NCI-H1436 treated with DMSO at 0.1 percent for 48 hours (cell line): Measurements from ENCODE around the gene UBAP1.
"Not testable (repeated sequence)": the region's sequence is repeated elsewhere in the genome, so short reads cannot be mapped to it uniquely, and the experiment has no call there.

ENCODE experiments used
- DNase-seq: peaks from one replicate; lab custom pipeline; 2025; lab: John Stamatoyannopoulos, UW

UBAP1 gene

GRCh38 chr9:34179213-34180136 is 632 bp downstream of the UBAP1 start:
- no peak for DNase-seq

DNA sequence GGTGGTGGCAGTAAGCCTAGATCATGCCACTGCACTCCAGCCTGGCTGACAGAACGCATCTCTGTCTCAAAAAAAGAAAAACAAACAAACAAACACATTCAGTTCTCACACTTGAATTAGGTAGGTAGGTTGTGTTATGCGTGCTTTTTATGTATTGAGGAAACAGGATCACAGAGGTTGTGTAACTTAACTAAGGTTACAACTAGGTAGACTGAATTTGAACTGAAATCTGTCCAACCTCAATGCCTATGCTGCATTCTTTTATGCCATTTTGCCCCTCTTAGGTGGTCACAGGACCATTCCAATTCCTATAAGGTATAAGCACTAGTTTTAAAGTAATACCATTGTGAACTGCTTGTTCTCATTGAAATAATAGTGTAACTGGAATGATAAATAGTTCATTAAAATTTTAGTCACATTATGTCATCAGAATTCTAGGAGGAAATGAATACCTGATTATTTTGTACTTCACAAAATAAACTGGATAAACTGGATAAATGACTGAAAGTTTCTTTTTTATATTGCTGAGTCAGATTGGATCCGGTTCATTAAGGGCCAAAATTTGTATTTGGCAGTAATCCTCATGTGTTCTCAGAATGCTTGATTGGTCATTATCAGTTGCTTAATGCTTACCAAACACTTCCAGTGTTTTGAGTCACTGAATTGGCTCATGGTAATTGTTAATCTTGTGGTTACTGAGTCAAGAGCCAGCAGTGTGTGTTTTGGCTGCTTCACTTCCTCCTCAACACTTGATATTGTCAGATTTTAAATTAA is 7.1 kb downstream of the UBAP1 start:
- DNase-seq = no peak

GRCh38 chr9:34187891-34188240 is 9.0 kb downstream of the UBAP1 start:
- DNase-seq = no peak

- no peak for DNase-seq
Measured at GRCh38 chr9:34190996-34191892, 12.4 kb downstream of the UBAP1 start.

GRCh38 chr9:34195143-34195542 is 16.3 kb downstream of the UBAP1 start:
- DNase-seq = no peak

DNA sequence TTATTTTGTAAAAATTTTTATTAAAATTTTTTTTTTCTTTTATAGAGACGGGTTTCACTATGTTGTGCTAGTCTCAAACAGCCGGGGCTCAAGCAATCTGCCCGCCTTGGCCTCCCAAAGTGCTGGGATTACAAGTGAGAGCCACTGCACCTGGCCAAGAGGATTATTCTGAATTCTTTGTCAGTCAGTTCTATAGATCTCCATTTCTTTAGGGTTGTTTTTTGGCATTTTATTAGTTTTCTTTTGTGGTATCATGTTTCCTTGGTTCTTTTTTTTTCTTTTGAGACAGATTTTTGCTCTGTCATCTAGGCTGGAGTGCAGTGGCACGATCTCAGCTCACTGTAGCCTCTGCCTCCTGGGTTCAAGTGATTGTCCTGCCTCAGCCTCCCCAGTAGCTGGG is 18.4 kb downstream of the UBAP1 start:
- not testable (repeated sequence) for DNase-seq

GRCh38 chr9:34197756-34198711 is 19.2 kb downstream of the UBAP1 start:
- no peak for DNase-seq

GRCh38 chr9:34200092-34200491 is 21.2 kb downstream of the UBAP1 start:
- no peak for DNase-seq

DNA sequence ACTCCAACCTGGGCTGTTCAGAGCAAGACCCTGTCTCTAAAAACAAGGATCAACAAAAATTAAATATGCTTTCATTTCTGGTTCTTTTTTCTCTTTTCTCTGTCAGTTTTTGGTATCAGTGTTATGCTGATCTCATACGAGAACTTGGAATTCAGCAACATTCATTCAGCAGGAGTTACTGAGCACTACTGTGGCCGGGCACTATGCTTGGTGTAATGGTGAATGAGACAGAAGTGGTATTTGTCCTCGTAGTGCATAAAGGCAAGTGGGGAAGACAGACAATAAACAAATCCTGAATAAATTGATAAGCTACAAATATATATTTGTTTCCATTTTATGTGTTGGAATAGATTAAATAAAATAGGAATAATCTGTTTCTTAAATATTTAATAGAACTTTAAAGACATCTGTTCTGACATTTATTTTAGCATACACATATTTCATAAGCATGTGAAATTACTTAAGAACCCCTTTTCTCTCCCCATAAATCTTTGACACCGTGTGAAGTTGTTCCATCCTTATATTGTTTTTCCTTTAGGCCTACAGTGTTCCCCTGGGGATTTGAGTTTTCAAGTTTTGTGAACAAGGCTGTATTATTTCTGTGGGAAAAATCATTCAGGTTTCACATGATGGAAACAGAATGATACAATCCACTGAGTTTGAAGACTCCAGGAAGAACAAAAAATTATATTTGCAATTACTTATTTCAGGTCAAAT is 24.6 kb downstream of the UBAP1 start:
- no peak for DNase-seq

GRCh38 chr9:34203992-34204635 is 25.3 kb downstream of the UBAP1 start:
- no peak for DNase-seq

- DNase-seq = no peak
Measured at GRCh38 chr9:34205102-34205501, 26.3 kb downstream of the UBAP1 start.

DNA sequence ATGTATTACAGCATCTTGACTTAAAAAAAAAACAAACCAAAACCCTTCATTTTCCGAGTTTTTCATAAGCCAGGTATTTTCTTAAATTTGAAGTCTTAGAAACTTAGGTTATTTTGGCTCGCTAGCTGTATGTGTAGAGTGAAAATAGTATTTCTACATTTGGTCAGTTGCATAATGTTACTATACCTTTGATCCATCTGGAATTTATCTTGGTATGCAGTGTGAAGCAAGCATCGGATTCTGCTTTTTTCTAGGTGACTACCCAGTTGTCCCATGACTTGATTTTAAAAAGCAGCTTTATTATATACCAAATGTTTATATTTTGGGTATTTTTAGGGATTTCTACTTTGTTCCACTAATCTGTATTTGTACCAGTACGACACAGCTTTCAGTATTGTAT is 27.7 kb downstream of the UBAP1 start:
- DNase-seq = no peak

DNA sequence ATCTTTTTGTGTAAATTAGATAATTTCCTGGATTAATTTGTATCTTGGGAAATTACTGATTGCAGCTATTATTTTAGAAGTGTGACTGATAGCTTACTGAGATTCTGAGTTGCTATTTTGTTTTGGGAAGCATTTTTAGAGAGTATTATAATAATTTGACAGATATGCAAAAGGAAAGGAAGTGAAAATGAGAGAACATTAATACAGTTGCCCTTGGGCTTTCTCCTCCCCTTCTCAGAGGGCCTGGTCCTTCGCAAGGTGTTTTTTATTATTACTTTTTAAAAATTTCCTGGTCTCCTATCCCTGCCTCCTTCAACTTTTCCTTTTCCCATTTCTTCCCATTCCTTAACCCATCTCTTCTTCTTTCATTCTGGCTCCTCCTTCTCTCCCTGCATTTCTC is 32.6 kb downstream of the UBAP1 start:
- no peak for DNase-seq

DNA sequence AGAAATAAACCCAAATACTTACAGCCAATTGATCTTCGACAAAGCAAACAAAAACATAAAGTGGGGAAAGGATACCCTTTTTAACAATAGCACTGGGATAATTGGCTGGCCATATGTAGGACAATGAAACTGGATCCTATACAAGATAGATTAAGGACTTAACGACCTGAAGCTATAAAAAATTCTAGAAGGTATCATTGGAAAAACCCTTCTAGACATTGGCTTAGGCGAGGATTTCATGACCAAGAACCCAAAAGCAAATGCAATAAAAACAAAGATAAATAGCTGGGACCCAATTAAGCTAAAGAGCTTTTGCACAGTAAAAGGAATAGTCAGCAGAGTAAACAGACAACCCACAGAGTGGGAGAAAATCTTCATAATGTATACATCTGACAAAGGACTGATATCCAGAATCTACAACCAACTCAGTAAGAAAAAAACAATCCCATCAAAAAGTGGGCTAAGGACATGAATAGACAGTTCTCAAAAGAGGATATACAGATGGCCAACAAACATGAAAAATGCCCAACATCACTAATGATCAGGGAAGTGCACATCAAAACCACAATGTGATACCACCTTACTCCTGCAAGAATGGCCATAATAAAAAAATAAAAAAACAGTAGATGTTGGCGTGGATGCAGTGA is 35.6 kb downstream of the UBAP1 start:
- not testable (repeated sequence) for DNase-seq

DNA sequence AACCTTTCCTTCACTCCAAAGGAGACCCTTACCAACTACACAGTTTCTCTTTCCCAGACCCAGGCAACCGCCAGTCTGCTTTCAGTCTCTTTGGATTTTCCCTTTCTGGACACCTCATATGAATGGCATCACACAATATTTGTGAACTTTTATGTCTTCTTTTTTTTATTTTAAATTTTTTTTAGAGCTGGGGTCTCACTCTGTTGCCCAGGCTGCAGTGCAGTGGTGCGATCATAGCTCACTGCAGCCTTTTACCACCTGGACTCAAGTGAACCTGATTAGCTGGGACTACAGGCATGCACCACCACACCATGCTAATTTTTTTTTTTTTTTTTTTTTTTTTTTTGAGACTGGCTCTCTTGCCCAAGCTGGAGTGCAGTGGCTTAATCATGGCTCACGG is 37.5 kb downstream of the UBAP1 start:
- DNase-seq = no peak

DNA sequence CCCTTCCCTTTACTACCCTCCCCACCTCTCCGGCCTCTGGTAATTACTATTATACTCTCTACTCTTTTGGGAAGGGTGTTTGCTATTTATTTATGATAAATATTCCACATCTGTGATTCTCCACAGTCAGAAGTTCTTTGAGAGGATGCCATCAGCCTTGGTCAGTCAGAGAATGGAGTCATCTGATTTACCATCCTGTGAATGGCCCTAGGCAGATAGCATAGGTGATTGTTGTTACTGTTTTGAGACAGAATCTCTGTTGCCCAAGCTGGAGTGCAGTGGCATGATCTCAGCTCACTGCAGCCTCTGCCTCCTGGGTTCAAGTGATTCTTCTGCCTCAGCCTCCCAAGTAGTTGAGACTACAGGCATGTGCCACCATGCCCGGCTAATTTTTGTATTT is 38.2 kb downstream of the UBAP1 start:
- not testable (repeated sequence) for DNase-seq

GRCh38 chr9:34218446-34218845 is 39.6 kb downstream of the UBAP1 start:
- no peak for DNase-seq

GRCh38 chr9:34219421-34219820 is 40.6 kb downstream of the UBAP1 start:
- DNase-seq = no peak

GRCh38 chr9:34220218-34220617 is 41.4 kb downstream of the UBAP1 start:
- no peak for DNase-seq
